Liver (tissue), 9 donors: Measurements from ENCODE around the gene SLC25A1. TPM values are rescaled to one million over a fixed set of nuclear protein-coding genes. Genes with fewer than 3 reads are reported as not detected.

Experiments
- DNase-seq: peaks from one replicate; pipeline ENCODE4 v3.0.0-alpha.2; 2017; ENCODE audit warnings: low spot score
- H3K27ac ChIP-seq, 2 donors: one replicate each; pipeline ENCODE4 v1.7.0; 2013; ENCODE audit warnings: inconsistent platforms in 2 of 2, low read length in 2 of 2, control low read depth in 1 of 2, low read depth in 1 of 2, mild to moderate bottlenecking in 1 of 2
- H3K27me3 ChIP-seq, 4 donors: one replicate each; pipeline versions ENCODE4 v1.6.1 to v1.7.0; 2013; ENCODE audit warnings: low read length in 3 of 4, inconsistent platforms in 1 of 4, mild to moderate bottlenecking in 1 of 4, moderate library complexity in 1 of 4; ENCODE audit not compliant: control insufficient read depth in 4 of 4, insufficient read depth in 4 of 4
- H3K36me3 ChIP-seq, 4 donors: one replicate each; pipeline versions ENCODE4 v1.6.1 to v1.7.0; 2013; ENCODE audit warnings: low read length in 3 of 4, mild to moderate bottlenecking in 3 of 4, low read depth in 1 of 4, moderate library complexity in 1 of 4; ENCODE audit not compliant: control insufficient read depth in 4 of 4, insufficient read depth in 3 of 4
- H3K4me1 ChIP-seq, 4 donors: one replicate each; pipeline versions ENCODE4 v1.6.1 to v1.7.0; 2013; ENCODE audit warnings: low read length in 3 of 4, mild to moderate bottlenecking in 3 of 4, moderate library complexity in 1 of 4; ENCODE audit not compliant: control insufficient read depth in 4 of 4, insufficient read depth in 4 of 4
- H3K4me3 ChIP-seq, 3 donors: one replicate each; pipeline versions ENCODE4 v1.6.1 to v1.7.0; 2013; ENCODE audit warnings: low read length in 3 of 3, control low read depth in 1 of 3, low read depth in 1 of 3, mild to moderate bottlenecking in 1 of 3
- H3K9ac ChIP-seq, 2 donors: one replicate each; pipeline ENCODE4 v1.7.0; 2013; ENCODE audit warnings: low read length in 2 of 2, mild to moderate bottlenecking in 2 of 2, moderate library complexity in 2 of 2, control low read depth in 1 of 2, low read depth in 1 of 2
- H3K9me3 ChIP-seq, 4 donors: one replicate each; pipeline versions ENCODE4 v1.6.1 to v1.7.0; 2013; ENCODE audit warnings: low read length in 3 of 4; ENCODE audit not compliant: control insufficient read depth in 4 of 4
- ATF3 ChIP-seq: IDR thresholded peaks from 2 replicates; pipeline ENCODE4 v1.6.1; 2016; ENCODE audit warnings: antibody characterized with exemption
- CTCF ChIP-seq: fragments of 150-350 bp; IDR thresholded peaks from 2 replicates; pipeline ENCODE4 v1.5.1; 2017; ENCODE audit warnings: improper control_type of control experiment, low read depth, low read length; ENCODE audit not compliant: missing input control
- EGR1 ChIP-seq, 2 donors: IDR thresholded peaks; 2 replicates each; pipeline ENCODE4 v1.6.1; 2016 to 2018; ENCODE audit warnings: antibody characterized with exemption in 2 of 2, low read depth in 2 of 2
- FOXA1 ChIP-seq: IDR thresholded peaks from 2 replicates; pipeline ENCODE4 v1.6.1; 2016; ENCODE audit warnings: antibody characterized with exemption
- FOXA2 ChIP-seq: IDR thresholded peaks from 2 replicates; pipeline ENCODE4 v1.6.1; 2016; ENCODE audit warnings: antibody characterized with exemption
- GABPA ChIP-seq, 2 donors: IDR thresholded peaks in 1 of 2; conservative IDR thresholded peaks in 1 of 2; 2 replicates each; pipeline ENCODE4 v1.6.1; 2016; ENCODE audit warnings: antibody characterized with exemption in 2 of 2, mild to moderate bottlenecking in 1 of 2, moderate library complexity in 1 of 2
- HNF4A ChIP-seq, 2 donors: conservative IDR thresholded peaks; 2 replicates each; pipeline ENCODE4 v1.6.1; 2016; ENCODE audit warnings: antibody characterized with exemption in 2 of 2, mild to moderate bottlenecking in 2 of 2
- HNF4G ChIP-seq: IDR thresholded peaks from 2 replicates; pipeline ENCODE4 v1.6.1; 2016; ENCODE audit warnings: antibody characterized with exemption
- JUND ChIP-seq, 2 donors: IDR thresholded peaks; 2 replicates each; pipeline ENCODE4 v1.6.1; 2016; ENCODE audit warnings: antibody characterized with exemption in 2 of 2
- MAX ChIP-seq: IDR thresholded peaks from 2 replicates; pipeline ENCODE4 v1.6.1; 2016; ENCODE audit warnings: antibody characterized with exemption
- NR2F2 ChIP-seq: IDR thresholded peaks from 2 replicates; pipeline ENCODE4 v1.6.1; 2016; ENCODE audit warnings: antibody characterized with exemption
- RAD21 ChIP-seq, 2 donors: IDR thresholded peaks; 2 replicates each; pipeline ENCODE4 v1.6.1; 2016; ENCODE audit warnings: antibody characterized with exemption in 2 of 2, mild to moderate bottlenecking in 2 of 2
- REST ChIP-seq: IDR thresholded peaks from 2 replicates; pipeline ENCODE4 v1.6.1; 2016; ENCODE audit warnings: antibody characterized with exemption, mild to moderate bottlenecking
- RXRA ChIP-seq, 2 donors: IDR thresholded peaks; 2 replicates each; pipeline ENCODE4 v1.6.1; 2017 to 2018; ENCODE audit warnings: antibody characterized with exemption in 2 of 2, mild to moderate bottlenecking in 1 of 2
- SP1 ChIP-seq: IDR thresholded peaks from 2 replicates; pipeline ENCODE4 v1.6.1; 2018; ENCODE audit warnings: antibody characterized with exemption, mild to moderate bottlenecking
- TAF1 ChIP-seq: conservative IDR thresholded peaks from 2 replicates; pipeline ENCODE4 v1.6.1; 2016; ENCODE audit warnings: antibody characterized with exemption, mild to moderate bottlenecking
- YY1 ChIP-seq: IDR thresholded peaks from 2 replicates; pipeline ENCODE4 v1.6.1; 2016; ENCODE audit warnings: antibody characterized with exemption, mild to moderate bottlenecking
- ZBTB33 ChIP-seq: IDR thresholded peaks from 2 replicates; pipeline ENCODE4 v1.6.1; 2016; ENCODE audit warnings: antibody characterized with exemption
- WGBS: extraction: QIAGEN DNeasy Blood & Tissue Kit; methylation state at CpG from one replicate; pipeline ENCODE4 v1.1.7; 2013; 5-methylcytosine and 5-hydroxymethylcytosine counted together
- polyA plus RNA-seq, 2 donors: library from polyadenylated mRNA; stranded (reverse) in 1 of 2; unstranded in 1 of 2; fragments of 200-250 nt in 1 of 2; fragments of >200 nt in 1 of 2; fragmentation: Nextera tagmentation in 1 of 2; extraction: Ambion mirVana in 1 of 2; gene quantifications; one replicate each; pipeline versions ENCODE4 v1.2.1 to v1.2.3, GENCODE V29; 2013 to 2015
- total RNA-seq, 2 donors: library from RNA; depleted of rRNA; stranded (reverse); fragments of >200 nt; gene quantifications; one replicate each; pipeline ENCODE4 v1.2.3, GENCODE V29; 2014
- donor health status: healthy.
- donor health status: healthy.
- donor health status: healthy.
- donor health status: healthy.
- donor health status: healthy.

Gene SLC25A1
- total and polyA plus RNA-seq, 4 donors: 59.5 to 78.3 (median 73.9) TPM

GRCh38 chr22:19133561-19133960 lies 45.0 kb downstream of the SLC25A1 start:
- WGBS: 97% methylated on average over 13 of the region's 13 CpGs
- H3K36me3 ChIP-seq: peaks cover 6 to 48% (median 22%) of the 10 kb centered on the region in 4 donors
- H3K27ac ChIP-seq: no peak overlapping the region
- no peak for DNase-seq
- H3K9me3 ChIP-seq: no peaks in the 10 kb centered on the region
- H3K9ac ChIP-seq: no peak overlapping the region
- no peaks in the 10 kb centered on the region for H3K4me1 ChIP-seq
- no peaks in the 10 kb centered on the region for H3K27me3 ChIP-seq
- TF ChIP-seq NR2F2 (no peak), RXRA (IDR thresholded peaks at IDR 0.05) (no peak), RAD21 (IDR thresholded peaks at IDR 0.05) (no peak), JUND (IDR thresholded peaks at IDR 0.05) (no peak), REST (no peak), TAF1 (no peak), YY1 (no peak), HNF4G (no peak), FOXA2 (no peak), HNF4A (conservative IDR thresholded peaks at IDR 0.05) (no peak), FOXA1 (no peak), GABPA (IDR thresholded peaks at IDR 0.05 in 1 of 2, conservative IDR thresholded peaks at IDR 0.05 in 1 of 2) (no peak), MAX (no peak), ZBTB33 (no peak), ATF3 (no peak), CTCF (no peak), SP1 (no peak), EGR1 (IDR thresholded peaks at IDR 0.05; ENCODE audit: low read depth in 2 of 2) (no peak)
- no peak overlapping the region for H3K4me3 ChIP-seq
